ENCODE measurements around the gene CA12. TPM values are rescaled to one million over a fixed set of nuclear protein-coding genes. Genes with fewer than 3 reads are reported as not detected.

The CA12 gene
- total and polyA plus RNA-seq, 2 donors (not counting 3 experiments of a cell fraction or from before 2014, with no cell fraction given) = 1.1 to 5.9 TPM

GRCh38 chr15:63418811-63419210 lies 37.2 kb upstream of the CA12 start:
- Histone ChIP-seq H3K27me3 (ENCODE audit: control insufficient read depth in 2 of 2, insufficient read depth in 2 of 2, low read length in 2 of 2) (no peaks in the 10 kb centered on the region), H3K9ac (replicated peaks; ENCODE audit: extremely low read depth, insufficient read depth, low read length) (no peak overlapping the region), H3K4me1 (ENCODE audit: control insufficient read depth, extremely low read depth, insufficient read depth, low read length) (no peaks in the 10 kb centered on the region), H2AFZ (ENCODE audit: low read depth, low read length) (no peak overlapping the region), H3K9me1 (replicated peaks; ENCODE audit: control insufficient read depth, extremely low read depth, insufficient read depth, low read length) (no peaks in the 10 kb centered on the region), H3K36me3 (ENCODE audit: control insufficient read depth in 2 of 2, extremely low read depth in 1 of 2, insufficient read depth in 2 of 2, low read length in 2 of 2) (no peaks in the 10 kb centered on the region), H3K4me2 (ENCODE audit: insufficient read depth, low read length) (no peak overlapping the region), H4K20me1 (replicated peaks; ENCODE audit: control insufficient read depth, extremely low read depth, insufficient read depth, low read length) (no peaks in the 10 kb centered on the region), H3K4me3 (replicated peaks in 1 of 3; ENCODE audit: insufficient read depth in 1 of 3, low read depth in 1 of 3, low read length in 3 of 3) (no peak overlapping the region), H3K27ac (ENCODE audit: insufficient read depth, low read depth, low read length) (no peak overlapping the region), H3K9me3 (replicated peaks; ENCODE audit: control insufficient read depth, insufficient read depth, low read length) (no peaks in the 10 kb centered on the region), H3K79me2 (ENCODE audit: control insufficient read depth, insufficient read depth, low read length) (no peaks in the 10 kb centered on the region)
- TF ChIP-seq FOS (IDR thresholded peaks at IDR 0.05; ENCODE audit: borderline replicate concordance, insufficient read depth, low read length) (no peak), EZH2 (IDR thresholded peaks at IDR 0.05; ENCODE audit: borderline replicate concordance, low read depth, low read length, severe bottlenecking) (no peak), MAX (IDR thresholded peaks at IDR 0.05; ENCODE audit: insufficient read depth, insufficient read length) (no peak), POLR2AphosphoS5 (IDR thresholded peaks at IDR 0.05; ENCODE audit: insufficient read depth, low read depth, low read length) (no peak), GATA2 (IDR thresholded peaks at IDR 0.05; ENCODE audit: insufficient read depth, insufficient read length, low read depth, low read length) (no peak), JUN (IDR thresholded peaks at IDR 0.05; ENCODE audit: borderline replicate concordance, insufficient read depth, insufficient read length, low read depth) (no peak), POLR2A (IDR thresholded peaks at IDR 0.05; ENCODE audit: low read depth, low read length) (no peak), MYC (IDR thresholded peaks at IDR 0.05; ENCODE audit: low read depth, low read length) (no peak)
- FAIRE-seq (no peak), DNase-seq (ENCODE audit: low read depth, low spot score) (no peak)
- intact Hi-C loops (cut with micrococcal nuclease) (no loop called here), dilution Hi-C loops (cut with MboI; ENCODE audit: extremely low pct_ligation_motif_present, low sequenced_read_pairs) (no loop called here)
- BruUV-seq (replicated peaks) = no TSS peak
- CTCF ChIA-PET = interaction anchor here (1.4 kb wide), 1 partner anchor 48 kb away, joined by 3 read pairs; no protein-coding TSS in a partner anchor
- POLR2A ChIA-PET = no interaction called here

GRCh38 chr15:63417721-63418120 lies 36.1 kb upstream of the CA12 start:
- TF ChIP-seq JUN (IDR thresholded peaks at IDR 0.05; ENCODE audit: borderline replicate concordance, insufficient read depth, insufficient read length, low read depth) = no peak
- no peak for TF ChIP-seq CTCF (IDR thresholded peaks at IDR 0.05; ENCODE audit: extremely low read depth in 1 of 2, insufficient read depth in 1 of 2, low read depth in 1 of 2, low read length in 2 of 2)
- TF ChIP-seq POLR2A (IDR thresholded peaks at IDR 0.05; ENCODE audit: low read depth, low read length) = no peak
- TF ChIP-seq EZH2 (IDR thresholded peaks at IDR 0.05; ENCODE audit: borderline replicate concordance, low read depth, low read length, severe bottlenecking) = no peak
- TF ChIP-seq MYC (IDR thresholded peaks at IDR 0.05; ENCODE audit: low read depth, low read length) = no peak
- no peak for TF ChIP-seq GATA2 (IDR thresholded peaks at IDR 0.05; ENCODE audit: insufficient read depth, insufficient read length, low read depth, low read length)
- no peak for TF ChIP-seq MAX (IDR thresholded peaks at IDR 0.05; ENCODE audit: insufficient read depth, insufficient read length)
- no peak for TF ChIP-seq FOS (IDR thresholded peaks at IDR 0.05; ENCODE audit: borderline replicate concordance, insufficient read depth, low read length)
- no peak for TF ChIP-seq POLR2AphosphoS5 (IDR thresholded peaks at IDR 0.05; ENCODE audit: insufficient read depth, low read depth, low read length)
- Histone ChIP-seq H3K4me1 (ENCODE audit: control insufficient read depth, extremely low read depth, insufficient read depth, low read length) (no peaks in the 10 kb centered on the region), H3K27ac (ENCODE audit: insufficient read depth, low read depth, low read length) (no peak overlapping the region), H3K79me2 (ENCODE audit: control insufficient read depth, insufficient read depth, low read length) (no peaks in the 10 kb centered on the region), H3K4me3 (replicated peaks in 1 of 3; ENCODE audit: insufficient read depth in 1 of 3, low read depth in 1 of 3, low read length in 3 of 3) (no peak overlapping the region), H3K36me3 (ENCODE audit: control insufficient read depth in 2 of 2, extremely low read depth in 1 of 2, insufficient read depth in 2 of 2, low read length in 2 of 2) (no peaks in the 10 kb centered on the region), H3K27me3 (ENCODE audit: control insufficient read depth in 2 of 2, insufficient read depth in 2 of 2, low read length in 2 of 2) (no peaks in the 10 kb centered on the region), H3K9me3 (replicated peaks; ENCODE audit: control insufficient read depth, insufficient read depth, low read length) (no peaks in the 10 kb centered on the region), H2AFZ (ENCODE audit: low read depth, low read length) (no peak overlapping the region), H3K4me2 (ENCODE audit: insufficient read depth, low read length) (no peak overlapping the region), H3K9ac (replicated peaks; ENCODE audit: extremely low read depth, insufficient read depth, low read length) (no peak overlapping the region), H4K20me1 (replicated peaks; ENCODE audit: control insufficient read depth, extremely low read depth, insufficient read depth, low read length) (no peaks in the 10 kb centered on the region), H3K9me1 (replicated peaks; ENCODE audit: control insufficient read depth, extremely low read depth, insufficient read depth, low read length) (no peaks in the 10 kb centered on the region)
- intact Hi-C loops (cut with micrococcal nuclease) (no loop called here), dilution Hi-C loops (cut with MboI; ENCODE audit: extremely low pct_ligation_motif_present, low sequenced_read_pairs) (no loop called here)
- ChIA-PET CTCF (interaction anchor here (1.4 kb wide), 1 partner anchor 49 kb away, joined by 3 read pairs; no protein-coding TSS in a partner anchor), POLR2A (no interaction called here)
- DNase-seq (ENCODE audit: low read depth, low spot score) (no peak), FAIRE-seq (no peak)
- BruUV-seq (replicated peaks) = no TSS peak

Measured in endothelial cell of umbilical vein (primary cell).